CD4-positive, alpha-beta T cell treated with Interleukin-6 at 100 ng/mL for 8 hours (primary cell): ENCODE results near the gene PFKFB4.

Experiments used
- DNase-seq: peaks from one replicate; pipeline ENCODE4 v3.0.0-alpha.2; 2020; ENCODE audit warnings: mixed read lengths, low spot score

The PFKFB4 gene

GRCh38 chr3:48556796-48557626 is at the start of gene PFKFB4:
PFKFB4 (minus strand) TSS chr3:48556803; CDS start chr3:48556777, 26 bp downstream.
- peak; percentile 100 for DNase-seq

- no peak for DNase-seq
These were observed 45.0 kb upstream of the PFKFB4 start for GRCh38 chr3:48601622-48601994.

- DNase-seq, result no peak
These were observed 44.4 kb upstream of the PFKFB4 start for GRCh38 chr3:48600711-48601621.

- DNase-seq, result no peak
These were observed 43.1 kb upstream of the PFKFB4 start for GRCh38 chr3:48599509-48600285.

GRCh38 chr3:48599077-48599501 is 42.5 kb upstream of the PFKFB4 start:
- DNase-seq, result no peak

- DNase-seq, result no peak
These were observed 41.9 kb upstream of the PFKFB4 start for GRCh38 chr3:48598323-48599076.

- no peak for DNase-seq
These were observed 40.8 kb upstream of the PFKFB4 start for GRCh38 chr3:48597408-48597800.

- DNase-seq, result no peak
These were observed 40.2 kb upstream of the PFKFB4 start for GRCh38 chr3:48596676-48597407.

GRCh38 chr3:48596157-48596556 is 39.6 kb upstream of the PFKFB4 start:
- DNase-seq, result no peak

GRCh38 chr3:48595526-48596121 is 39.0 kb upstream of the PFKFB4 start:
- DNase-seq, result no peak

GRCh38 chr3:48595075-48595525 is 38.5 kb upstream of the PFKFB4 start, which contains the start of gene COL7A1:
COL7A1 (minus strand) TSS chr3:48595329; CDS start chr3:48595159, 170 bp downstream.
- DNase-seq, result no peak

- DNase-seq, result no peak
These were observed 37.9 kb upstream of the PFKFB4 start for GRCh38 chr3:48594417-48595049.

GRCh38 chr3:48593337-48593736 is 36.7 kb upstream of the PFKFB4 start:
- DNase-seq, result no peak

GRCh38 chr3:48592519-48593087 is 36.0 kb upstream of the PFKFB4 start:
- DNase-seq, result no peak

GRCh38 chr3:48591886-48592518 is 35.4 kb upstream of the PFKFB4 start:
- no peak for DNase-seq

GRCh38 chr3:48591436-48591835 is 34.8 kb upstream of the PFKFB4 start:
- no peak for DNase-seq

GRCh38 chr3:48588230-48588629 is 31.6 kb upstream of the PFKFB4 start:
- no peak for DNase-seq

- DNase-seq, result no peak
These were observed 31.1 kb upstream of the PFKFB4 start for GRCh38 chr3:48587686-48588085.

- no peak for DNase-seq
These were observed 28.8 kb upstream of the PFKFB4 start for GRCh38 chr3:48585411-48585810.
